Stimulated activated CD8-positive, alpha-beta memory T cell treated with anti-CD3 and anti-CD28 coated beads, Interleukin-2, amount 100 ng/mL, for 1 hour (primary cell): ENCODE data around the gene SLC44A5.
"Not testable (repeated sequence)": the region's sequence is repeated elsewhere in the genome, so short reads cannot be mapped to it uniquely, and the experiment has no call there.

Experiments
- DNase-seq, 2 donors: peaks; one replicate each; pipeline ENCODE4 v3.0.0-alpha.2; 2020; ENCODE audit warnings: low read depth in 2 of 2

The SLC44A5 gene

DNA sequence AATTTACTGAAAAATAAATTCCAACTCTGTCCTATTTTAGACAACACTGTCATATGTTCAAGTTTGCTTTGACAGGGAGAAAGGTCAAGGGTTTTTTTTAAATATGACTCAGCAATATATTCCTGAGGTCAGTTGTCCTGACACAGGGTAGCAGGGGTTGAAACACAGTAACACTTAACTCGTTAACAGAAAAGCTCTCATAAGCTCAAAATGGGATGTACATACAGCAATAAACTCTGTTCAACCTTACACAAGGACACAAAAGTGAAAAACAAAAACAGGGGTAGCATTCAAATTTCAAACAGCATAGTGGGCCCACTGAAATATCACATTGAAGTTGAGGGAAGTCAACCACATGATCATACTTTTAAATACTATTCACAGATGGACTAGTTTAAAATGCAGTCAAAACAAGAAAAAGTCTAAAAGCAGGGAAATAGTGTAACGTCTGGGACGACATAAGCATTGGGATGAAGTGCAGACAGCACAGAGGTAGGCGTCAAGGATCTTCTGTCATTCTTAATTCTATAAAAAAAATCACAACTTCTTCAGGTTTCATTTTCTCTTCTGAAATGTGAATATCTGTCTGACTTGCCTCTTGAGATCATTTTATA is 89.9 kb downstream of the SLC44A5 start:
- no peak for DNase-seq

DNA sequence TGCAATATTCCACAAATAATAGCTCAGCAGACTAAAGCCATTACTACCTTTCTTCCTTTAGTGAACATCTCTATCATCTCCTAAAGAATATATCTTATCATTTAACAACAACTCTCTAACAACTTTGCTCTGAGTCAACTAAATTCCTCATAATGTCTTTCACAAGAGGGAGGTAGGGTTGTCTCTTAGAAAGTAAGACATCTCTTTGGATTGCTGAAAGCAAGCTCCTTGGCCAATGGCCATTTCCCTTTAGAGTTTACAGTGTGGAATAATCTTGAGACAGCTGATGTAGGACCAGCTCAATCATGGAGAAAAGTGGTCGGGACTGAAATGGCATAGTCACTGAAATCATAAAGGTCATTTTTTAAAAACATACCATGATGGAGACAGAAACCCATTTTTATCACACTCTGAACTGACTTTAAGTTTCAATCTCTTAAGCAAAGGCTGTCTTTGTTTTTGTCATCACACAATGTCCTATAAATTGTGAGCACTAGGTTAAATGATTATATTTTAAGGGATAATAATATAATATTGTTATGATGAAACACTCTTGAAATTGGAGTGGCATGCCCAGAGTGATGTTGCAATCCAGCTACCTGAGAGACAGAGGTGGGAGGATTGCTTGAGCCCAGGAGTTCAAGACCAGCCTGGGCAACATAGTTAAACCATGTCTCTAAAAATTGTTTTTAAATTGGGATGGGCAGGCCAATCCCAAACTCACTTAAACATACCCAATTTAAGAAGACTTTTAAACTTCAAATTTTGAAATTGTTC is 91.1 kb downstream of the SLC44A5 start:
- no peak for DNase-seq

GRCh38 chr1:75518686-75519085 is 92.2 kb downstream of the SLC44A5 start:
- DNase-seq, result no peak

DNA sequence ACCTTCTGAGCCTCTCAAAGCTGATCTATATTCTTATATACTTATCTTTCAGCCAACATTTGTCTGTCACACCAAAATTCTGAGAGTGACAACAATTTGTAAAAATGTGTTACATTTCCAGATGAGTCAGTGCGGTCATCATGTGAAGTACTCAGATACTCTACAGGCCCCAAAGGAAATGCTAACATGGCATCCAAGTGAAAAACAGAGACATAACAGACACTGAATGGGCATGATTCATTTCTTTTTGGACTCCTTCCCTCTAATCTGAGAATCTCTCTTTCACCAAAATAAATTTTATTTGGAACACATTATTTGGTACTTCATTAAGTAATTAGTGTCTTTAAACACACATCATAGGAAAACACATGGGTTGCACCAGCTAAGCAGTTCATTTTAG is 96.6 kb downstream of the SLC44A5 start:
- no peak for DNase-seq

- DNase-seq, result no peak
Measured at GRCh38 chr1:75506976-75507375, 103.9 kb downstream of the SLC44A5 start.

DNA sequence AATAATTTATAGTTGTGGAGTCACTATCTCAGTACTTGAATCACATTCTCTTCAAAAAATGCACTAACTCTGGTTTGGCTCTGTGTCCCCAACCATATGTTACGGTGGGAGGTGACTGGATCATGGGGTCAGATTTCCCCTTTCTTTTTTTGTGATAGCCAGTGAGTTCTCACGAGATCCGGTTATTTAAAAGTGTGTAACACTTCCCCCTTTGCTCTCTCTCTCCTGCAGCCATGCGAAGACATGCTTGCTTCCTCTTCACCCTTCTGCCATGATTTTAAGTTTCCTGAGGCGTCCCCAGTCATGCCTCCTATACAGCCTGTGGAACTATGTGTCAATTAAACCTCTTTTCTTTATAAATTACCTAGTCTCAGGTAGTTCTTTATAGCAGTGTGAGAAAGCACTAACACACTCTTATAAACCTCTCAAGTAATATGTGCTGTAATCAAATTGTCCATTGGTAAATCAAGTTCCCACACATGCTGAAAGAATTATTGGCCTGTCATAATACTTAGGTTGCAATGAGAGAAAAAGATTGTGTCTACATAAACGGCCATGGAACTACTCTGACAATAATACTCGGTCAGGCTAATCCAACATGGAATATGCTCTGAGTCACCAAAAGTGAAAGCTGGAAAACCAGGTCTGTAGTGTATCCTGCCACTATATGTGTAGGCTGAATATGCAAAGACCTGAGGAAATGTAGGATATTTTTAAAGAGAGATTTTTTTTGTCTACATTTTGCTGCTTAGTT is 107.5 kb downstream of the SLC44A5 start:
- no peak for DNase-seq

GRCh38 chr1:75502776-75503175 is 108.1 kb downstream of the SLC44A5 start:
- DNase-seq, result no peak

DNA sequence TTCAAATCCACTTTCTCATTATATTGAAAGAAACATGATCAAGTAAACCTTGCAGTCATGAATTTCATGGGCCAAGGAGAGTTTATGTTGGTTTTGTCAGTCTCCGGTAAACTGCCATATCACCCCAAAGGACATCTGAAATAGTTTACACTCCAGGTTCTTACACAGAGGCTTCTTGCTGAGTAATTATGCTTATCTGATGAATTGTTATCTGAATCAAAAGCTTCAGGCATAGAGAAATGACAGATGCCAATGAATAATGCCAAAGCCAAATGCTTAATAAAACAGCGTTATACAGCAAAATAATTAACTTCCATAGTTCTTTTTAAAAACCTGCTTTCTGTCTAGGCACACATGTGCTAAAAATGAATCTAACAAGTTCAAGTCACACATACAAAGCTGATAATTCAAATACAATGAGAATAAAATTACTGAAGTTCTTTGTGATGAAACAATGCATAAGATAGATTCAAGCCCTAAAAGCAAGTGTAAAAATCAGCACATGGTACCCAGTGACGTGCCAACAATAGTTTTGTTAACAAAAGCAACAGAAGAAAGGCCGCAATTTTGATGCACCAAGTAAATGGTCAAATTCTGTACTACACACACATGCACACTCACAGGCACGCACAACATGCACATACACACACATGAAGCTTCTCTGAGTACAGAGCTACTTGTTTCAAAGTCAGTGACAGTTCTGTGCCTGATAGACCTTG is 109.2 kb downstream of the SLC44A5 start:
- no peak for DNase-seq

DNA sequence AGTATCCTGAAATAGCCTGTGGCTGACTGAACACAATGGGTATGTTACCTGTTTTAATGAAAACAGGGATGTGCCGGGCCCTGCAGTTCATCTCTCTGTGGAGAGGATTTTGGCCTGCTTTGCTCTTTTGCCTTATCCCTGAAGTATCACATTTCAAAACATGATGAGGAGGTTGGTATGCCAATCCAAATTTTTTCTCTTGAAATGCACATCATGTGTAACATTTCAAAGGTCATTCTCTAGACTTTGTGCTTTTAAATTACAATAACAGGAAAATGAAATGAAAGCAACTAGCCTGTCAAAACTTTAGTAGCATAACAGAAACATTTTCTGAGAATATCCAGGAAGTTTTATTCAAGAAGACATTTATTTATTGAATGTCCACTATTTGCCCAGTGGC is 118.9 kb downstream of the SLC44A5 start:
- no peak for DNase-seq

DNA sequence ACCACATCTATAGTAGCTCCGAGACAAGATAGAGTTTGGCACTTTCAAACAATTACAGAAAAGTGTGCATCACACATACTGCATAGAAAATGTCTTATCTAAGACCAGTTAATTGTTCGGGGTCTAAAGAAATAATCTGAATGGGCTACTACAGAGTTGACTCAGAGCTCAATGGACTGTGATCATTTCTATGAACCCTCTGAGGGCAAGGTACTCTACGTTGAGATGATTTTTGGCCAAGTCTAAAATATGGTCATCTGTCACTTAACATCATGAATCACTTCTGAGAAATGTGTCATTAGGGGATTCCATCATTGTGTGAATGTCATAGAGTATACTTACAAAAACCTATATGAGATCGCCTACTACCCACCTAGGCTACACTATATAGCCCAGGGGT is 123.5 kb downstream of the SLC44A5 start:
- DNase-seq, result no peak

- no peak for DNase-seq
Measured at GRCh38 chr1:75484789-75485188, 126.1 kb downstream of the SLC44A5 start.

DNA sequence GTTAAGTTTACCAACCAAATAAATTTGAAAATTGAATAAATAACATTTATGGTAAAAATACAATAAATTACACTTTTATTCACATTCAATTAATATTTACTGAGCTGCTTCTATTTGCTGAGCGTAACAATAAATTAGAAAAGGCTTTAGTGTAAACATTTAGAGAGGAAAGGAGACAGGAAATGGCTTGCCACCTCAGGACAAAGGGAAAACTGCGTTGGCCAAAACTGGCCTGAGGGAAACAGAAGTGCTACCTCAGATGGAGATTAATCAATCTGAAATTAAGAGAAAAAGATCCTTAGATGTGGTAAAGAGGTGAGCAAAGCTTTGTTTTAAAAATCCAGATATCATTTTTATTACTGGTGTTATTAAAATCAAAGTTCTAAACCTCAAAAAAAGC is 128.0 kb downstream of the SLC44A5 start:
- DNase-seq, result no peak

DNA sequence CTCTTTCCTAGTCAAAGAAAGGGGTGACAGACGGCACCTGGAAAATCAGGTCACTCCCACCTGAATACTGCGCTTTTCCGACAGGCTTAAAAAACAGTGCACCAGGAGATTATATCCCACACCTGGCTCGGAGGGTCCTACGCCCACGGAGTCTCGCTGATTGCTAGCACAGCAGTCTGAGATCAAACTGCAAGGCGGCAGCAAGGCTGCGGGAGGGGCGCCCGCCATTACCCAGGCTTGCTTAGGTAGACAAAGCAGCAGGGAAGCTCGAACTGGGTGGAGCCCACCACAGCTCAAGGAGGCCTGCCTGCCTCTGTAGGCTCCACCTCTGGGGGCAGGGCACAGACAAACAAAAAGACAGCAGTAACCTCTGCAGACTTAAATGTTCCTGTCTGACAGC is 134.4 kb downstream of the SLC44A5 start:
- DNase-seq, result not testable (repeated sequence)

GRCh38 chr1:75475696-75476095 is 135.2 kb downstream of the SLC44A5 start:
- DNase-seq, result no peak

- no peak for DNase-seq
Measured at GRCh38 chr1:75472971-75473603, 137.8 kb downstream of the SLC44A5 start.

GRCh38 chr1:75472089-75472970 is 138.6 kb downstream of the SLC44A5 start:
- no peak for DNase-seq

DNA sequence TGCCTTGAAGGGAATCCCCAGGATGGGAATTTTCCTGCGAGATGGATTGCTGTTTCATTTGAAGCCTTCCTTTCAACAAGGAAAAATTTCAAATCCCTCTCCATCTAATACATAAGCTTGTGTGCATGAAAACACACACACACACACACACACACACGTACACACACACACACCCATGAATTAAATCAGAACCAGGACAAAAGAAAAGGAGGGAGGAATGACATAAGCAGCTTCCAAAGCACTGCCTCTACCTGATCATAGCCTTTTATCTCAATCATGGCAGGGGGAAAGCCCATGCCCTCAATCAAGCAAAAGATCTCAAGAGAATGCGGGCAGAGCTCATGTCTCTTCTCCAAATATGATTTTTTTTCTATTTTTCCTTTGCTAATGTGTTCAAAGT is 139.7 kb downstream of the SLC44A5 start:
- DNase-seq, result no peak

GRCh38 chr1:75470448-75470847 is 140.5 kb downstream of the SLC44A5 start:
- DNase-seq, result no peak

GRCh38 chr1:75469586-75470173 is 141.2 kb downstream of the SLC44A5 start:
- no peak for DNase-seq

DNA sequence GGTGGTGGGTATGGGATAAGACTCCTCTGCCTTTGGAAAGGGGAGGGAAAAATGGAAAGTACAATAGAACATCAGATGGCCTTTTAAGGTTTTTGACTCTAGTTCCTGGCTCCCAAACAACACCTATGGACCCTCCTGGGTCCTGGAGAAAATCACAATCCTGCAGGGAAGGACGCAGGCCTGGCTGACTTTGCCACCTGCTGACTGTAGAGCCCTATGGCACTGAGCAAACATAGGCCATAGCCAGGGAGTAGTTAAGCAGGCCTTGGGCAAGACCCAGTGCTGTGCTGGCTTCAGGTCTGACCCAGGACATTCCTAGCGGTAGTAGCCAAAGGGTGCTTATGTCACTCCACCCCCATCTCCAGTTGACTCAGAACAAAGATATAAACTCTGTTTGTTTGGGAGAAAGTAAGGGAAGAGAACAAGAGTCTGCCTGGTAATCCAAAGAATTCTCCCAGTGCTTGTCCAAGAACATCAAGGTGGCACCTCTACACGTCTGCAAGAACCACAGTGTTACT is 149.0 kb downstream of the SLC44A5 start:
- no peak for DNase-seq
